Measurements from ENCODE around the gene PROSER1.
"Not testable (repeated sequence)": the region's sequence is repeated elsewhere in the genome, so short reads cannot be mapped to it uniquely, and the experiment has no call there.

Gene PROSER1

GRCh38 chr13:39037880-39038568, at the start of gene PROSER1, which contains the start of gene NHLRC3:
TSS of gene PROSER1 (minus strand) at chr13:39038089. CDS start at chr13:39037242, 847 bp downstream.
TSS of gene NHLRC3 (plus strand) at chr13:39038456. CDS start at chr13:39038640, 184 bp downstream.
- peak; percentile 89 for DNase-seq

- DNase-seq = not testable (repeated sequence)
These were observed 48.5 kb upstream of the PROSER1 start for GRCh38 chr13:39086251-39086945.

- no peak for DNase-seq
These were observed 36.1 kb upstream of the PROSER1 start for GRCh38 chr13:39073983-39074382.

GRCh38 chr13:39072842-39073241, 35.0 kb upstream of the PROSER1 start:
- DNase-seq = no peak

- no peak for DNase-seq
These were observed 24.1 kb upstream of the PROSER1 start for GRCh38 chr13:39062004-39062403.

- DNase-seq = no peak
These were observed 20.2 kb upstream of the PROSER1 start for GRCh38 chr13:39058040-39058439.

GRCh38 chr13:39056018-39056417, 18.1 kb upstream of the PROSER1 start:
- no peak for DNase-seq

- no peak for DNase-seq
These were observed 16.2 kb upstream of the PROSER1 start for GRCh38 chr13:39054112-39054511.

- DNase-seq = no peak
These were observed 15.1 kb upstream of the PROSER1 start for GRCh38 chr13:39052944-39053343.

- DNase-seq = peak; percentile 35
These were observed 13.3 kb upstream of the PROSER1 start for GRCh38 chr13:39051157-39051556.

- no peak for DNase-seq
These were observed 11.4 kb upstream of the PROSER1 start for GRCh38 chr13:39049274-39049673.

GRCh38 chr13:39048806-39049205, 10.9 kb upstream of the PROSER1 start:
- no peak for DNase-seq

GRCh38 chr13:39047560-39047959, 9.7 kb upstream of the PROSER1 start:
- DNase-seq = no peak

GRCh38 chr13:39044536-39044935, 6.6 kb upstream of the PROSER1 start:
- no peak for DNase-seq

GRCh38 chr13:39040206-39040605, 2.3 kb upstream of the PROSER1 start:
- DNase-seq = no peak

- DNase-seq = no peak
These were observed 1.2 kb upstream of the PROSER1 start for GRCh38 chr13:39039041-39039440.

GRCh38 chr13:39038569-39039030, 711 bp upstream of the PROSER1 start:
- peak; percentile 61 for DNase-seq

GRCh38 chr13:39037410-39037879, 444 bp downstream of the PROSER1 start:
- DNase-seq = no peak

GRCh38 chr13:39036212-39036611, 1.7 kb downstream of the PROSER1 start:
- DNase-seq = peak; percentile 38

- no peak for DNase-seq
These were observed 2.1 kb downstream of the PROSER1 start for GRCh38 chr13:39035799-39036198.

- no peak for DNase-seq
These were observed 2.7 kb downstream of the PROSER1 start for GRCh38 chr13:39035204-39035603.

- DNase-seq = no peak
These were observed 3.8 kb downstream of the PROSER1 start for GRCh38 chr13:39034085-39034484.

GRCh38 chr13:39032150-39032549, 5.7 kb downstream of the PROSER1 start:
- no peak for DNase-seq

- no peak for DNase-seq
These were observed 12.5 kb downstream of the PROSER1 start for GRCh38 chr13:39025433-39025839.

All from CD4-positive, alpha-beta T cell treated with Interleukin-21 for 1 hour (primary cell).